Gastrocnemius medialis (tissue), 4 donors: Measurements from ENCODE around the gene PLCD1.

Experiments
- POLR2A ChIP-seq, 2 donors: fragments of 450-650 bp; IDR thresholded peaks; one replicate each; pipeline ENCODE4 v1.6.1; 2017; ENCODE audit warnings: antibody characterized with exemption in 2 of 2, mild to moderate bottlenecking in 2 of 2, moderate library complexity in 2 of 2
- TF ChIP-seq, protein P1 (sequence below), 5 experiments: fragments of 450-650 bp in 3 of 5; fragments of 200-600 bp in 2 of 5; sonication (generic) in 2 of 5; IDR thresholded peaks in 4 of 5; conservative IDR thresholded peaks in 1 of 5; 1 replicate in 4 of 5; 2 replicates in 1 of 5; pipeline ENCODE4 v1.5.1; 2016 to 2019; ENCODE audit warnings: antibody characterized with exemption in 5 of 5, mild to moderate bottlenecking in 3 of 5, moderate library complexity in 3 of 5

DNA sequence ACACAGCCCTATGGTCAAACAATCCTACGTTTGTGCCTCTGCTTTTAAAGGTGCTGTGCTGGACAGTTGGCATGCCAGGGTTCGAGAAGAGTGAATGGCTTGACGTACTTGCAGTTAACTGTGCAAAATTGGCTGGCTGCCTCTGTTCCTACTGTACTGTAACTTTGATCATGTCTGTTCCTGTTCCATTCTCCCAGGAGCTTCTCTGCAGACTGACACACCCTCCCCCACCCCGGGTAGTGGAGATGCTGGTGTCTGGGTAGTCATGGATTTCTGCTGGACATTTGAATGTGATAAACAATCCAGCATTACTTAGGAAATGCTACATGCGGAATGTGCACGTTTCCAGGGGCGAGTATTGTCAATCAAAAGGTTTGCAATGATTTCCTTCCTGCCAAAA, 45.4 kb downstream of the PLCD1 start:
- TF ChIP-seq, protein P1, sequence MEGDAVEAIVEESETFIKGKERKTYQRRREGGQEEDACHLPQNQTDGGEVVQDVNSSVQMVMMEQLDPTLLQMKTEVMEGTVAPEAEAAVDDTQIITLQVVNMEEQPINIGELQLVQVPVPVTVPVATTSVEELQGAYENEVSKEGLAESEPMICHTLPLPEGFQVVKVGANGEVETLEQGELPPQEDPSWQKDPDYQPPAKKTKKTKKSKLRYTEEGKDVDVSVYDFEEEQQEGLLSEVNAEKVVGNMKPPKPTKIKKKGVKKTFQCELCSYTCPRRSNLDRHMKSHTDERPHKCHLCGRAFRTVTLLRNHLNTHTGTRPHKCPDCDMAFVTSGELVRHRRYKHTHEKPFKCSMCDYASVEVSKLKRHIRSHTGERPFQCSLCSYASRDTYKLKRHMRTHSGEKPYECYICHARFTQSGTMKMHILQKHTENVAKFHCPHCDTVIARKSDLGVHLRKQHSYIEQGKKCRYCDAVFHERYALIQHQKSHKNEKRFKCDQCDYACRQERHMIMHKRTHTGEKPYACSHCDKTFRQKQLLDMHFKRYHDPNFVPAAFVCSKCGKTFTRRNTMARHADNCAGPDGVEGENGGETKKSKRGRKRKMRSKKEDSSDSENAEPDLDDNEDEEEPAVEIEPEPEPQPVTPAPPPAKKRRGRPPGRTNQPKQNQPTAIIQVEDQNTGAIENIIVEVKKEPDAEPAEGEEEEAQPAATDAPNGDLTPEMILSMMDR (IDR thresholded peaks at IDR 0.05 in 4 of 5, conservative IDR thresholded peaks at IDR 0.05 in 1 of 5): no peak
- TF ChIP-seq POLR2A (IDR thresholded peaks at IDR 0.05): no peak
